MCF 10A (cell line): ENCODE measurements around the gene C22orf23. TPM values are rescaled to one million over a fixed set of nuclear protein-coding genes. Genes with fewer than 3 reads are reported as not detected.

Experiments
- BruUV-seq: library from RNA; stranded (reverse); fragments of 400-500 nt; replicated peaks from 2 replicates; lab custom pipeline; 2021; lab: Mats Ljungman, UMichigan
- CTCF ChIA-PET: fragments of 300-600 bp; sonication (Branson Sonifier 250); formaldehyde crosslinking; extraction: SDS; loops from one replicate; lab custom pipeline; 2021; ENCODE audit warnings: antibody characterized with exemption, inconsistent platforms; lab: Yijun Ruan, JAX
- POLR2A ChIA-PET: fragments of 300-600, 350-650 bp; sonication (Branson Sonifier 250); formaldehyde crosslinking; extraction: SDS; loops from one replicate; lab custom pipeline; 2020; ENCODE audit warnings: antibody characterized with exemption, inconsistent platforms; lab: Yijun Ruan, JAX
- DNase-seq: peaks from one replicate; pipeline ENCODE4 v3.0.0-alpha.2; 2018; ENCODE audit not compliant: unreplicated experiment
- H3K27ac Mint-ChIP-seq: one replicate; pipeline ENCODE4 v1.8.0; 2022; ENCODE audit warnings: mild to moderate bottlenecking, low read depth, mixed read lengths; ENCODE audit not compliant: unreplicated experiment
- H3K27me3 Mint-ChIP-seq: one replicate; pipeline ENCODE4 v1.8.0; 2022; ENCODE audit warnings: mixed read lengths; ENCODE audit not compliant: insufficient read depth, unreplicated experiment
- H3K36me3 Mint-ChIP-seq: one replicate; pipeline ENCODE4 v1.8.0; 2022; ENCODE audit warnings: mild to moderate bottlenecking, moderate library complexity, mixed read lengths; ENCODE audit not compliant: insufficient read depth, unreplicated experiment
- H3K4me1 Mint-ChIP-seq: one replicate; pipeline ENCODE4 v1.8.0; 2022; ENCODE audit warnings: mixed read lengths; ENCODE audit not compliant: insufficient read depth, unreplicated experiment
- H3K4me3 Mint-ChIP-seq: one replicate; pipeline ENCODE4 v1.8.0; 2022; ENCODE audit warnings: mild to moderate bottlenecking, moderate library complexity, mixed read lengths; ENCODE audit not compliant: unreplicated experiment
- H3K9me3 Mint-ChIP-seq: one replicate; pipeline ENCODE4 v1.8.0; 2022; ENCODE audit warnings: mixed read lengths; ENCODE audit not compliant: unreplicated experiment
- intact Hi-C: fragments of 100-400 bp; cut with micrococcal nuclease; formaldehyde crosslinking; loops from 2 replicates; pipeline ENCODE4 v1.14.1; 2022
- total RNA-seq: library from RNA; stranded (reverse); gene quantifications from 2 replicates; pipeline ENCODE4 v1.2.3, GENCODE V29; 2022
- TF ChIP-seq, protein P1 (sequence below): fragments of 200-600 bp; IDR thresholded peaks from one replicate; pipeline ENCODE4 v1.8.0; 2022; ENCODE audit warnings: antibody characterized with exemption, mild to moderate bottlenecking; ENCODE audit not compliant: unreplicated experiment

C22orf23 gene
- total RNA-seq, 1 experiment from 2014 or later: not detected

DNA sequence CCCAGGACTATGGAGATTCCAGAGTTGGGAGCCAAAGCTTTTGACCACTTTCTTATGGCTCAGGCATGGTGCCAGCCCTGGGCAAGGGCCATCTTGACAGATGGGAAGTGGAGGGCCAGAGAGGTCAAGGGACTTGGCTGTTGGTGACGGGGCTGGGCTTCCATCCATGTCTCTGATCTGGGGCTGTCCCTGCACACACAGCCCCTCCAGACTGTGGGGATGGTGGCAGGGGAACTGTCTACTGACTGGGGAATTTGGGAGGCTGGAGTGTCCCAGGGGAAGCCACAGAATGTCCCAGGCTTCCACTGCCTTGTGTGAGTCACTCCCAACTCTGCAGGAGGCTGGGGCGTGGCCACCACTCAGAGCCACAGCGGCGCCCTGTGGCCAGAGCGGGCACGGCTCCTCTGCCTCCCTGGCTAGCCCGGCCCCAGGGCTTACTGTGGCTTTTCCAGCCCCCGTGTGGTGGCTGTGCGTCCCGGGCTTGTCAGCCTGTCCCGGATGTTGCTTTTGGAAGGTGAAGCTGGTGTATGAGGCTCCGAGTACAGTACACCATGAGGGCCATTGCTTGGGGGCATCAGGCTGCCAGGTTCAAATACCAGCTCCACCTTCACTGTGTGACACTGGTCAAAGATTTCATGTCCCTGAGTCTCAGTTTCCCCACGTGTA, 19.6 kb downstream of the C22orf23 start:
- ChIA-PET POLR2A (interaction anchor here (0.6 to 4.7 kb wide), 11 partner anchors 14 to 762 kb away, joined by 3 to 34 read pairs (median 6); partner anchors contain the start of genes ANKRD54, C22orf23, MICALL1 and POLR2F), CTCF (interaction anchor here (0.6 to 4.6 kb wide), 25 partner anchors 10 to 425 kb away, joined by 3 to 22 read pairs (median 5); partner anchors contain the start of genes C22orf23, MICALL1 and POLR2F)
- no TSS peak for BruUV-seq
- DNase-seq: peak; percentile 95
- H3K9me3 Mint-ChIP-seq: no peaks in the 10 kb centered on the region
- H3K36me3 Mint-ChIP-seq: peaks cover 96% of the 10 kb centered on the region
- TF ChIP-seq, protein P1, sequence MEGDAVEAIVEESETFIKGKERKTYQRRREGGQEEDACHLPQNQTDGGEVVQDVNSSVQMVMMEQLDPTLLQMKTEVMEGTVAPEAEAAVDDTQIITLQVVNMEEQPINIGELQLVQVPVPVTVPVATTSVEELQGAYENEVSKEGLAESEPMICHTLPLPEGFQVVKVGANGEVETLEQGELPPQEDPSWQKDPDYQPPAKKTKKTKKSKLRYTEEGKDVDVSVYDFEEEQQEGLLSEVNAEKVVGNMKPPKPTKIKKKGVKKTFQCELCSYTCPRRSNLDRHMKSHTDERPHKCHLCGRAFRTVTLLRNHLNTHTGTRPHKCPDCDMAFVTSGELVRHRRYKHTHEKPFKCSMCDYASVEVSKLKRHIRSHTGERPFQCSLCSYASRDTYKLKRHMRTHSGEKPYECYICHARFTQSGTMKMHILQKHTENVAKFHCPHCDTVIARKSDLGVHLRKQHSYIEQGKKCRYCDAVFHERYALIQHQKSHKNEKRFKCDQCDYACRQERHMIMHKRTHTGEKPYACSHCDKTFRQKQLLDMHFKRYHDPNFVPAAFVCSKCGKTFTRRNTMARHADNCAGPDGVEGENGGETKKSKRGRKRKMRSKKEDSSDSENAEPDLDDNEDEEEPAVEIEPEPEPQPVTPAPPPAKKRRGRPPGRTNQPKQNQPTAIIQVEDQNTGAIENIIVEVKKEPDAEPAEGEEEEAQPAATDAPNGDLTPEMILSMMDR: peak; percentile 90
- no peak overlapping the region for H3K27ac Mint-ChIP-seq
- peak overlapping the region; percentile 16 for H3K4me3 Mint-ChIP-seq
- peaks cover 17% of the 10 kb centered on the region for H3K4me1 Mint-ChIP-seq
- intact Hi-C loops: loop anchor here (1.0 kb wide), 4 partner anchors 19 to 117 kb away; partner anchors contain the start of genes C22orf23 and POLR2F
- no peaks in the 10 kb centered on the region for H3K27me3 Mint-ChIP-seq

DNA sequence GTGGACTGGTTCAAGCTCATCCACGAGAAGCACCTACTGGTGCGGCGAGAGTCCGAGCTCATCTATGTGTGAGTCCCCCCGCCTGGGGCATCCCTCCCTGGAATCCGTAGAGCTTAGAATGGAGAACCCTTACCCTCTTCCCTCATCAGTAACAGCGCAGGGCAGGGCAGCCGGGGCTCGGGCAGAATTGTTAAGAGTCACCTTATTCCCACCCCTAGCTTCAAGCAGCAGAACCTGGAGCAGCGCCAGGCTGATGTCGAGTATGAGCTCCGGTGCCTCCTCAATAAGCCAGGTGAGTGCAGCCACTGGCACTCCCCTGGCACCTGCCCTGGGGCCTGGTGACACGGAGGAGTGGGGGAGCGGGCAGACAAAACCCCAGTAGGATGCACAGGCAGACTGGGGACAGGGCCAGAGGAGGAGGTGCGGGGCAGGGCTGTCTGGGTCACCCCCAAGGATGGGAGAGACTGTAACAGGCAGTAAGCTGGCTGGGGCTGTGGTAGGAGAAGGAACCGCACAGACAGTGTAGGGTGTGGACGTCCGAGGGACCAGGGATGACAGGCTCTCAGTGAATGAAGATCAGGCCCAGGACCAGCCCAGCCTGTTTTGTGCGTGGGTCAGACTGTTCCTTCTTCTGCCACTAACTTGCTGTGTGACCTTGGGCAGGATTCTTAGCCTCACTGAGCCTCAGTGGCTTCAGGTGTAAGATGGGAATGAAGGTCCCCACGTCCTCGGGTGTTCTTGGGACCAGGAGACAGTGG, 20.4 kb downstream of the C22orf23 start:
- ChIA-PET CTCF (interaction anchor here (0.6 to 4.6 kb wide), 15 partner anchors 9 to 424 kb away, joined by 3 to 22 read pairs (median 5); partner anchors contain the start of gene MICALL1), POLR2A (interaction anchor here (0.5 to 4.7 kb wide), 10 partner anchors 9 to 131 kb away, joined by 3 to 34 read pairs (median 6); partner anchors contain the start of genes ANKRD54, C22orf23, MICALL1 and POLR2F)
- Mint-ChIP-seq H3K27me3 (no peaks in the 10 kb centered on the region), H3K4me3 (peak overlapping the region; percentile 12), H3K9me3 (no peaks in the 10 kb centered on the region), H3K4me1 (peaks cover 22% of the 10 kb centered on the region), H3K36me3 (peaks cover 96% of the 10 kb centered on the region), H3K27ac (no peak overlapping the region)
- peak; percentile 11 for DNase-seq
- no TSS peak for BruUV-seq
- TF ChIP-seq, protein P1: no peak
- intact Hi-C loops: loop anchor here (1.0 kb wide), 1 partner anchor 46 kb away; no protein-coding TSS in a partner anchor

DNA sequence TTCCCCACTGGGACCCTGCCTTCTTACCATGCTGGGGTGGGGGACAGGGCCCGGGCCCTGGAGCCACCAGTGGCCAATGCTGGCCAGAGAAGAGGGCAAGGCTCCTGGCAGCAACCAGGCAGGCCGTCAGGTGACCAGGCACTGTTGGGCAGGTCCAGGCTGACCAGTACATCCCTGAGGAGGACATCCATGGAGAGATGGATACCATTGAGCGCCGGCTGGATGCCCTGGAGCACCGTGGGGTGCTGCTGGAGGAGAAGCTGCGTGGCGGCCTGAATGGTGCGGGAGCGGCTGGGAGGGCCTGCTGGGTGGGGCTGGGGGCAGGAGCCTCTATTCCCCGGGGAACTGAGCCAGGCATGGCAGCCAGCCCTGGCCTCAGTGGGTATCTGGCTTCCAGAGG, 21.0 kb downstream of the C22orf23 start:
- Mint-ChIP-seq H3K4me3 (no peak overlapping the region), H3K4me1 (peaks cover 22% of the 10 kb centered on the region), H3K36me3 (peaks cover 96% of the 10 kb centered on the region), H3K27me3 (no peaks in the 10 kb centered on the region), H3K27ac (no peak overlapping the region), H3K9me3 (no peaks in the 10 kb centered on the region)
- intact Hi-C loops: no loop called here
- no peak for DNase-seq
- ChIA-PET CTCF (interaction anchor here (0.7 to 4.6 kb wide), 13 partner anchors 11 to 749 kb away, joined by 3 to 22 read pairs (median 4); partner anchors contain the start of gene MICALL1), POLR2A (interaction anchor here (0.7 to 4.7 kb wide), 5 partner anchors 10 to 45 kb away, joined by 3 to 34 read pairs (median 6); partner anchors contain the start of gene MICALL1)
- no TSS peak for BruUV-seq
- TF ChIP-seq, protein P1: no peak
